Measurements from ENCODE around the gene GPANK1. TPM values are rescaled to one million over a fixed set of nuclear protein-coding genes. Genes with fewer than 3 reads are reported as not detected.

The GPANK1 gene
- total RNA-seq, 1 donor: 11.9 TPM

DNA sequence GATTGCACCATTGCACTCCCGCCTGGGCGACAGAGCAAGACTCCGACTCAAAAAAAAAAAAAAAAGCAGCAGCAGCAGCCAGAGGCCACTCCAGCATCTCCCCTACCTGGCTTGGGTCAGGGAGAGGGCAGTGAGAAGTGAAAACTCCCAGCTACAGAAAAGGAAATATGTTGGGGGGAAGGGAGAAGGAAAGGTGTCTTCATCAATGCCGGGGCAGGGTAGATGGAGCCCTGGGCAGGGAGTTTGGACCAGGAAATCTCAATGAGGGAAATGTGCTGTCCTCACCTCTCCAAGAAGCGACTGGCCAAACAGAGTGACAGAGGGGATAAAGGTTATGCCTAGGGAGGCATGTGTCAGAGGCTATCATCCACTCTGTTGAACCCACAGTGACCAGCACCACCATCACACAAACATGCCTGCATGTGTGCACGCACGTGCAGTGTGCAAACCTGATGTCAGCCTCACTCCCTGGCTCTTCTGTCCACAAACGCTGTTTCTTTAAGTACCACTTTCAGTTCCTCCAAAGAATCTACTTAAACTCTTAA, 50.6 kb downstream of the GPANK1 start:
- Histone ChIP-seq H3K4me1 (ENCODE audit: insufficient read depth, low read length) (peaks cover 55% of the 10 kb centered on the region), H3K27me3 (ENCODE audit: insufficient read depth, low read length) (no peaks in the 10 kb centered on the region), H3K4me3 (ENCODE audit: low read length) (no peak overlapping the region), H3K9me3 (ENCODE audit: low read depth, low read length) (no peaks in the 10 kb centered on the region)

Other genes starting within 250 kb of the GPANK1 start
- gene MICB, start 166.9 kb downstream of the GPANK1 start, total RNA-seq: 29.2 TPM
- gene MCCD1, start 136.0 kb downstream of the GPANK1 start, total RNA-seq: not detected
- gene DDX39B, start 123.0 kb downstream of the GPANK1 start, total RNA-seq: 183 TPM
- gene ATP6V1G2, start 118.4 kb downstream of the GPANK1 start, total RNA-seq: 0.73 TPM
- gene NFKBIL1, start 117.4 kb downstream of the GPANK1 start, total RNA-seq: 9.8 TPM
- 2.5 TPM for gene LTA, start 92.7 kb downstream of the GPANK1 start, total RNA-seq
- 230 TPM for gene TNF, start 89.4 kb downstream of the GPANK1 start, total RNA-seq
- gene LTB, start 82.6 kb downstream of the GPANK1 start, total RNA-seq: 191 TPM
- 200 TPM for gene LST1, start 78.7 kb downstream of the GPANK1 start, total RNA-seq
- gene NCR3, start 72.0 kb downstream of the GPANK1 start, total RNA-seq: 9.2 TPM
- gene AIF1, start 49.8 kb downstream of the GPANK1 start, total RNA-seq: 245 TPM
- 67.0 TPM for gene PRRC2A, start 44.3 kb downstream of the GPANK1 start, total RNA-seq
- 81.3 TPM for gene BAG6, start 12.3 kb downstream of the GPANK1 start, total RNA-seq
- 3.0 TPM for gene APOM, start 9.1 kb downstream of the GPANK1 start, total RNA-seq
- gene C6orf47, start 4.2 kb downstream of the GPANK1 start, total RNA-seq: 14.6 TPM
- 124 TPM for gene CSNK2B, start 1.1 kb upstream of the GPANK1 start, total RNA-seq
- gene LY6G5B, start 5.0 kb upstream of the GPANK1 start, total RNA-seq: 9.8 TPM
- gene LY6G5C, start 16.1 kb upstream of the GPANK1 start, total RNA-seq: 1.2 TPM
- 36.9 TPM for gene ABHD16A, start 38.3 kb upstream of the GPANK1 start, total RNA-seq
- gene LY6G6F, start 41.9 kb upstream of the GPANK1 start, total RNA-seq: 7.7 TPM
- gene LY6G6D, start 50.4 kb upstream of the GPANK1 start, total RNA-seq: 1.0 TPM
- gene LY6G6C, start 56.7 kb upstream of the GPANK1 start, total RNA-seq: not detected
- gene MPIG6B, start 58.4 kb upstream of the GPANK1 start, total RNA-seq: 11.5 TPM
- 9.8 TPM for gene DDAH2, start 64.3 kb upstream of the GPANK1 start, total RNA-seq
- 421 TPM for gene CLIC1, start 71.5 kb upstream of the GPANK1 start, total RNA-seq
- gene MSH5, start 75.0 kb upstream of the GPANK1 start, total RNA-seq: 6.1 TPM
- gene SAPCD1, start 97.7 kb upstream of the GPANK1 start, total RNA-seq: 0.63 TPM
- gene VWA7, start 112.3 kb upstream of the GPANK1 start, total RNA-seq: 0.31 TPM
- gene VARS1, start 130.8 kb upstream of the GPANK1 start, total RNA-seq: 12.3 TPM
- 15.4 TPM for gene LSM2, start 142.0 kb upstream of the GPANK1 start, total RNA-seq
- gene HSPA1L, start 150.3 kb upstream of the GPANK1 start, total RNA-seq: 2.7 TPM
- gene HSPA1A, start 150.5 kb upstream of the GPANK1 start, total RNA-seq: 16.6 TPM
- 13.3 TPM for gene HSPA1B, start 162.7 kb upstream of the GPANK1 start, total RNA-seq
- 19.4 TPM for gene NEU1, start 197.8 kb upstream of the GPANK1 start, total RNA-seq
- 0.10 TPM for gene SLC44A4, start 214.0 kb upstream of the GPANK1 start, total RNA-seq
- 14.4 TPM for gene EHMT2, start 232.7 kb upstream of the GPANK1 start, total RNA-seq
- 0.21 TPM for gene ZBTB12, start 237.1 kb upstream of the GPANK1 start, total RNA-seq

Data from mononuclear cell (primary cell).